Transverse colon (tissue), 3 donors: ENCODE measurements around the gene NFAT5.

Experiments
- EP300 ChIP-seq: sonication (generic); formaldehyde crosslinking; IDR thresholded peaks from one replicate; pipeline ENCODE4 v1.6.1; 2017; ENCODE audit warnings: antibody characterized with exemption, low read depth
- POLR2A ChIP-seq: fragments of 450-650 bp; IDR thresholded peaks from one replicate; pipeline ENCODE4 v1.6.1; 2016; ENCODE audit warnings: antibody characterized with exemption, mild to moderate bottlenecking, moderate library complexity
- TF ChIP-seq, protein P1 (sequence below), 5 experiments: fragments of 200-600 bp in 3 of 5; fragments of 450-650 bp in 2 of 5; sonication (generic) in 3 of 5; IDR thresholded peaks; 1 replicate in 2 of 5; 2 replicates in 3 of 5; pipeline ENCODE4 v1.5.1; 2016 to 2017; ENCODE audit warnings: antibody characterized with exemption in 5 of 5, inconsistent platforms in 3 of 5, mild to moderate bottlenecking in 2 of 5, moderate library complexity in 1 of 5

DNA sequence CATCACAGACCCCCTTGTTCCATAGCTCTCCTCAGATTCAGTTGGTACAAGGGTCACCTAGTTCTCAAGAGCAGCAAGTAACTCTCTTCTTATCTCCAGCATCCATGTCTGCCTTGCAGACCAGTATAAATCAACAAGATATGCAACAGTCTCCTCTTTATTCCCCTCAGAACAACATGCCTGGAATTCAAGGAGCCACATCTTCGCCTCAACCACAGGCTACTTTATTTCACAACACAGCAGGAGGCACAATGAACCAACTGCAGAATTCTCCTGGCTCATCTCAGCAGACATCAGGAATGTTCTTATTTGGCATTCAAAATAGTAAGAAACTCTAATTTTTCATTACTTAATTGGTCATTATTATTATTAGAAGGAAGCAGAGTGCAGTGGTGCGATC lies 128.2 kb downstream of the NFAT5 start:
- no peak for TF ChIP-seq POLR2A
- TF ChIP-seq, protein P1, sequence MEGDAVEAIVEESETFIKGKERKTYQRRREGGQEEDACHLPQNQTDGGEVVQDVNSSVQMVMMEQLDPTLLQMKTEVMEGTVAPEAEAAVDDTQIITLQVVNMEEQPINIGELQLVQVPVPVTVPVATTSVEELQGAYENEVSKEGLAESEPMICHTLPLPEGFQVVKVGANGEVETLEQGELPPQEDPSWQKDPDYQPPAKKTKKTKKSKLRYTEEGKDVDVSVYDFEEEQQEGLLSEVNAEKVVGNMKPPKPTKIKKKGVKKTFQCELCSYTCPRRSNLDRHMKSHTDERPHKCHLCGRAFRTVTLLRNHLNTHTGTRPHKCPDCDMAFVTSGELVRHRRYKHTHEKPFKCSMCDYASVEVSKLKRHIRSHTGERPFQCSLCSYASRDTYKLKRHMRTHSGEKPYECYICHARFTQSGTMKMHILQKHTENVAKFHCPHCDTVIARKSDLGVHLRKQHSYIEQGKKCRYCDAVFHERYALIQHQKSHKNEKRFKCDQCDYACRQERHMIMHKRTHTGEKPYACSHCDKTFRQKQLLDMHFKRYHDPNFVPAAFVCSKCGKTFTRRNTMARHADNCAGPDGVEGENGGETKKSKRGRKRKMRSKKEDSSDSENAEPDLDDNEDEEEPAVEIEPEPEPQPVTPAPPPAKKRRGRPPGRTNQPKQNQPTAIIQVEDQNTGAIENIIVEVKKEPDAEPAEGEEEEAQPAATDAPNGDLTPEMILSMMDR (IDR thresholded peaks at IDR 0.05), result no peak
- TF ChIP-seq EP300, result no peak
